ENCODE results near the gene C4BPA.

C4BPA gene

GRCh38 chr1:207103892-207104373, at the start of gene C4BPA:
Gene C4BPA (plus strand): TSS chr1:207104233. CDS start chr1:207113026, 8,793 bp downstream.
- DNase-seq = no peak

DNA sequence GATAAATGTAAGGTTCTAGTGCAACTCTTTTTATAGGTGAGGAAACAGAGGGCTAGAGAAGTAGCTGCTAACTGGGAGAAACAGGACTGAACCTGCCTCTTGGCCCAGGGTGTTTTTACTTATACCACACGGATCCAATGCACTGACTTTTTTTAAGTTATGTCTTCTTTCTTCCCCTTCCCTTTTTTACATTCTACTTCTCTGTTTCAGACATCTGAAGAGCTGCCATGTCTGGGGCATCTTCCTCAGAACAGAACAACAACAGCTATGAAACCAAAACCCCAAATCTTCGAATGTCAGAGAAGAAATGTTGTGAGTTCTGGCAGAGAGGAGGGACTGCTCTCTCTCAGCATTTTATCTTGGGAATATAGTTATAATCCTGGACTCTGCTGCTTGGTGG, 49.5 kb upstream of the C4BPA start:
- no peak for DNase-seq

- DNase-seq = no peak
Observed at GRCh38 chr1:207055386-207056001, 48.5 kb upstream of the C4BPA start.

DNA sequence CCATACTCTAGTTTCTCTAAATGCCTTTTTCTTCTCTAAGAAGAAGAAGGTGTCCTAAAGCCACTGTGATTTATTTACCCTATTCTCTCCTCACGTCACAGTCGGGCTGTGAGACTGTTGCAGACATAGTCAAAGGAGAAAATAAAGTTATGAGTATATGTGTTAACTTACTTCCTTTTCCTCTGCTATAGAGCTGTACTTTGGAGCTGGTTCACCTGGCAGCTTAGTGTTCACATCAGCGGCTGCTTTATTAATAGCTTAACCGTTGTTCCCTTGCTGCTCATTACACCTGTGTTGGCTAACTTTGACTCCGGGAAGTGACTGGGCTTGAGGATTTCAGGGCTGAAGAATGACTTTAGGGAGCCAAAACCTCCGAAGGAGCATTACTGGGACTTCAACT, 47.4 kb upstream of the C4BPA start:
- no peak for DNase-seq

- DNase-seq = no peak
Observed at GRCh38 chr1:207058252-207058651, 45.8 kb upstream of the C4BPA start.

DNA sequence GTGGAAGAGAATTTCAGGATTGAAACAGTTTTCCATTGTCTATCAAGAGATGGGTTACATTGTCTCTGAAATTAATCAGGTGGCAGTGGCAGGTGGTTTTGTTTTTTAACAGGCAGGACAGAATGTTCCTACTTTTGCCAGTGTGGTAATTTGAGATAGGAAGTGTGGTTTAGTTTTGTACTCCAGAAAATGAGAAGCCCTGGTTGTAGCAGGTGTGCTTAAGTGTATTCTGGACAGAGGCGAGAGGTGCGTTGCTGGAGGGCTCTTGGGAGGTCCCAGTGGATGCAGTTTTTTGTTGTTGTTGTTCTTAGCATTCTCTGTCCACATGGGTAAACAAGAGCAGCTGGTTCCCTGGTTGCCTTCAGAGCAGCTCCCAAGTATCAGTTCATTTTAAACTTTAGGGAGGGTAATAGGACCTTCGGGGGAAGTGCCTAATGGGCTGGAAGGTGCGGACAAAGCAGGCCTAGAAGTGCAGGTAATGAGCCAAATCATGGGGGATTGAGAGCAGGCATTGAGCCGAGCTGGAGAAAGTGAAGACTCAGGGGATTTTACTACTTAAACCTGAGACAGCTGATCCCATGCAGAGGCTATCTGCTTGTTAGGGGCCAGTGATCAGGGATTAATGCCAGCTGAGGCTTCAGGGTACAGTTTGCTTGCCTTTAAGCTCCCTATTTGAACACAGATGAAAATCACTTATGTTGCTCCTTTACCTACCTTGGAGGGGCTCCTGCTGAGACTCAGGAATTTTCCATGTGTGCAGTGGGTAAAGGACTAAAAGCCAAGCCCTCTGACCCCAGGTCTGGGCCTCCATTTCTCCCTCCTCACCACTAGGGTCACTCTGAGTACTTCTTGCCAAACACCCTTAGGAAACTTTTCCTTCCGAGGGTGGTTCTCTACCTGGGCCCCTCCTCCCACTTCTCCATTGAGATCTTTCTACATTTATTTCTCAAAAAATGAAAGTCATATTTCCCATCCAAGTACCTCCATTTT, 44.9 kb upstream of the C4BPA start:
- DNase-seq = no peak

DNA sequence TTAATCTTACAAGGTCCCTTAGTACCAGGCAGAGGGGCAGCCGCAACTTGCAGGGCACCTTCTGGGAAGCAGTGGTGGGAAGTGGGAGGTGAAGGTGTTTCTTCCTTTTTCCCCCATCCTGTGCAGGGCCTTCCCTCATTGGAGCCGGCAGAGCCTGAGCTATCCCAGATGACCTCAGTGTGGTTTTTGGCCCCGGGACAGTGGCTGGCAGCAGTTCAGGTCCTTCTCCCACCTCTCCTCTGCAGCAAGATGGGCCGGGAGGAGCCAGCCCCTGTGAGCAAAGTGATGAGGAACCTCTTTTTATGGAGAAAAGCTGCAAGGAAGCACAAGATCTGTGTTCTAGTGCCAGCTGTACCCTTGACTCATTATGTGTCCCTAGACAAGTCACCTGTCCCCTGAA, 44.2 kb upstream of the C4BPA start:
- no peak for DNase-seq

DNA sequence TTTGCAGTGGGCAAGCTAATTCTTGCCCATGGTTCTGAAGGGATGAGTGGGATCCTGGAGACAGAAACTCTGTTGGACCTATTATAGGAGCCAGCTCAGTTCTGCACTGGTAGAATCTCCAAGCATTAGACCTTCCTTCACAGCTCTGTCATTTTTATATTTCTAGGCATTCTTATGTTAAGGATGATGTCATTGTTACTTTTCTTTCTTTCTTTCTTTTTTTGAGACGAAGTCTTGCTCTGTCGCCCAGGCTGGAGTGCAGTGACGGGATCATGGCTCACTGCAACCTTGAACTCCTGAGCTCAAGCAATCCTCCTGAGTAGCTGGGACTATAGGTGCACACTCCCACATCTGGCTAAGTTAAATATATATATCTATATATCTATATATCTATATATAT, 43.4 kb upstream of the C4BPA start:
- DNase-seq = no peak

- no peak for DNase-seq
Observed at GRCh38 chr1:207062058-207062457, 42.0 kb upstream of the C4BPA start.

GRCh38 chr1:207063014-207063413, 41.0 kb upstream of the C4BPA start:
- no peak for DNase-seq

- DNase-seq = no peak
Observed at GRCh38 chr1:207064561-207064960, 39.5 kb upstream of the C4BPA start.

GRCh38 chr1:207067185-207067584, 36.8 kb upstream of the C4BPA start:
- no peak for DNase-seq

DNA sequence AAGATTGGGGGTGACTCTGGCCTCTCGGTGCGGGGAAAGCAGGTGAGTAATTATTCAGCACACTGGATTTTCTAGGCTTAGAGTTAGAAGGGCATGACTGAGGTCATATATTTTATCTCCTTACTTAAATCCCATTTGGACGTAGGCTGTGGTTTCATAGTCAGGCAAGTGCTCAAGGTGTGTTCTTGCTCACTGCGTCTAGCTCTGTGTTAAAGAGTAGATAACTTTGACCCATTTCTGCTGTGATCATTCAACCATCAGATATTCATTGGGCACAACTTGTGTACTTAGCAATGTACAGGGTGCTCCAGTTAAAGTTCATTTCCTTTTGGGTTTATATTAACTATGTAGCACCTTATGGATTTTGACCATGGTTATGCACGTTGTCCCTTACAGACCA, 36.4 kb upstream of the C4BPA start:
- no peak for DNase-seq

DNA sequence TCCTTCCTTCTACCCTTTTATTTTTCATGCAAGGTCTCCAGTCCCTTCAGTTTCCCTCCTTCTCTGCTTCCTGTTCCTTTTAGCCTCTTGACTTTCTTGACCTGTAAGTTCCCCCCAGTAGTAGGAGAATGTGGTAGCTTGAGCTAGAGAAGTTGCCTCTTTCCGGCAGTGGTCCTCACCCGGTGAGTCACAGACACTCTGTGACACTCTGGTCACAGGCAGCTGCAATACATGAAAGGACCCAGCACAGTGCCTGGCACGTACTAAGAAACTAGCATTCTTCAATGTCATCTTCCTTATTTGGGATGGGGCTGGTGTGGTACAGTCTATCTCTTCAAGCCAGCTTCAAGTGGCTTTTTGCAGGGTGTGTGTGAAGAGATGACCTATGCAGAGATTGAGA, 35.0 kb upstream of the C4BPA start:
- DNase-seq = no peak

DNA sequence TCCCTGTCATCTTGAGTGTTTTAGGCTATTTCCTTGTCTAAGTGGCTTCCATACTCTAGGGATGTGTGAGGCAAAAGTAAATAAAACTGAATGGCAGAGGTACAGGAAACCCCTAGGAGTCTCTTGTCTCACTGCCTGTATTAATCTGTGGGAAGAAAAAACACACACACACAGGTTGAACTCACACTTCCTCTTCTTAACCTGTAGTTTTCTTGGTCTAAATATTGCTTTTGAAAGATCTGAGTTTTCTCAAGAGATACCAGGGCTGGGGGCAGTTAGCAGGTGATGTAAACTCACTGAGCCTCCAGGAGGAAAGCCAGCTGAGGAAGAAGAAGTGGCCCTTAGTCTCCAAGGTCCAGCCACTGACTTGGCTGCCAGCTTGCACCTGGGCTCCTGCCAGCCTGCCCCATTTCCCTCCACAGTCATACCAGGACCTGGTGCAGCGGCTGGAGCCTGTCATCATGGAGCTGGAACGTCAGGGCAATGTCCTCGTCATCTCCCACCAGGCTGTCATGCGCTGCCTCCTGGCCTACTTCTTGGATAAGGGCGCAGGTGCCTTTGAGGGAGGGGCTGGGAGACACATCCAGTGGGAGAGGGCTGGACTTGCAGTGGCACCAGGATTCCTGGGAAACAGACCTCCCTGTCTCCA, 34.1 kb upstream of the C4BPA start:
- DNase-seq = no peak

DNA sequence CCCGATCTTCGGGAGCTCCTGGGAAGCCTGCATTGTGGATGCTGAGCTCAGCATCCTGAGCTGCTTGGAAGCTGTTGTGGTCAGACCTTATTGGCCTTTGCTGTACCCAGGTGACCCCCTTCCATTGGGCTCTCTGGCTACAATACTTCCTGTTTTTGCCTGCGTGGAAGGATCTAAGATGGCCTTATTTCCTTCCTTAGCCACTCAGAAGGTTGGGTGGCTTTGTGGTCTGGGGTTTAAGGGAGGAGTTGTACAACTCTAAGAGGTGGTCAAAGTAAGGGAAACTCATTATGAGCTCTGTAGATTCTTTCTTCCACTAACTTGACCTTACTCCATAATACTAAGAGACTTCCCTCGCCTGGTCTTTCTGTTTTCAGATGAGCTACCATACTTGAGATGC, 33.2 kb upstream of the C4BPA start:
- DNase-seq = no peak

- no peak for DNase-seq
Observed at GRCh38 chr1:207071426-207071825, 32.6 kb upstream of the C4BPA start.

DNA sequence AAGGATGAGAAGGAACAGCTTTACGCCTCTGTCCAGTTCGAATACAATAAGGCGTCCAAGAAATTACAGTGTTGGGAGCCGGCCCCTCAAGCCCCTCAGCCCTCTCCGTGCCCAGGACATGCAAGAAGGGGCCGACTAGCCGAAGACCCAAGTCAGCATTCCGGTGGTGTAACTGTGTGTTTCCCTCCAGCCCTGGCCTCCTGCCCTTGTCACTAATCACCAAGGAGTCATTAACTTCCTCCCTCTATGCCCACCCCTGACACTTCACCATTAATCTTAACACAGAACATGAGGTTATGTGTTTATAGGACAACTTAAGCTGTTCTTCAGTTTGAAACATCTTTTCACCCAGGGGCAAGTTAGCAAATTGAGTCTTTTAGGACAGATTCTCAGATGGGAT, 31.8 kb upstream of the C4BPA start:
- DNase-seq = no peak

DNA sequence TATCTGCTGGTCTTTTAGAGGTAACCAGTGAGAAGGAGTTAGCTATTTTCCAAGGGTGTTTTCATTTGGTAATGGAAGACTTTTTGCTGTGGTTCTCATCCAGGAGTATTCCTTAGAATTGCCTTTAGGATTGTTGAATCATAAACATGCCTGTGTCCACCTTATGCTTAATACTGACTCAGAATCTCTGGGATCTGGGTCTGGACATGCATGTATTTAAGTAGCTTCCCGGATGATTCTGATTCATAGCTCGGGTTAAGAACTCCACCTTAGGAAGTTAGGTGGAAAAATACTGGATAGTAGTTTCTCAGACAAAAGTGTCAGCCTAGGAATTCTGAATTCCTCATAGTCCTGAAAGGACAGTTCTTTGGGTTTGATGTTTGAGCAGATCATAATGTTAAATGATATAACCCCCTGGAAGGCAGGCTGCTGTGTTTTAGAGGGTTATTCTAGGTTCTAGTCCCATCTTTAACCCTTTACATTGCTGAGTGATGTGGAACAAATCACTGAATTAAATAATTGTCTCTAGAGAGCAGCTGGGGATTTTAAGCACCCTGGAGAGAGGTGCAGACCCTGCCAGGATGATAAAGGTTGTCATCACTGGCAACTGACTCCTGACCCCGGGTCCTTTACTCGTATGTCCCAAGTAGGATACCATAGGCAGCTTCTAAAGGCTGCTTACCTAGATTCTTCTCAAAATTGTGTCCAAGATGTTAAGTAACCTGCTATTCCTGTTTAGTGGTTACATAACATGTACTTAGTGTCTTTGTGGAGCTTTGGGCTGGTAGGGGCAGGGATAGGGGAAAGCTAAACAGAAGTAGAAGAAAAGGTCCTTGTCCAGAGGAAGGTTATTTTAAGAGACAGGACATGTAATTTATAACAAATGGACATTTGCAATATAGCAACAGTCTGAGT, 29.9 kb upstream of the C4BPA start:
- no peak for DNase-seq

- no peak for DNase-seq
Observed at GRCh38 chr1:207076181-207076955, 27.7 kb upstream of the C4BPA start.

DNA sequence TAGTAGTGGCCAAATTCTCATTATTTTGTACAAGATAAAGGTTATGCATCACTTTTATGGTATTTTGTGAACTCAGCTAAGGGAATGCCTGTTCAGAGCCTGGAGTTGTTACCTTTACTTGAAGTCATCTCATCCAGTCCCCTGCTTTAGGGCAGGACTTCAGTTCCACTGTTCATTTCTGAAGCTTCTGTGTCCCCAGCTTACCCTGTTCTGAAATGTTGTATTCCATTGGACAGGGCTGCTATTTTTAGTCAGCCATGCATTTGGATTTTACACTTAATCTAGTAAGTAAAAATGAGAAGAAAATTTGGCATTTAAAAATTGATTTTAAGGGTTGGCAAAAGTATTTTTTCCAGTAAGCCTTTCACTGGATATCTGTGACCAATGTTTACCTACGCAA, 27.0 kb upstream of the C4BPA start:
- DNase-seq = no peak
